VCaP (cell line): Measurements from ENCODE around the gene VWF.

Experiments
- H3K27ac ChIP-seq: fragments of 450-650 bp; 2 replicates; pipeline ENCODE4 v1.5.1; 2017
- TF ChIP-seq, protein P1 (sequence below): fragments of 450-650 bp; conservative IDR thresholded peaks from 2 replicates; pipeline ENCODE4 v1.5.1; 2017; ENCODE audit warnings: mild to moderate bottlenecking, moderate library complexity

The VWF gene

GRCh38 chr12:5988088-5988487, 136.4 kb downstream of the VWF start:
- TF ChIP-seq, protein P1, sequence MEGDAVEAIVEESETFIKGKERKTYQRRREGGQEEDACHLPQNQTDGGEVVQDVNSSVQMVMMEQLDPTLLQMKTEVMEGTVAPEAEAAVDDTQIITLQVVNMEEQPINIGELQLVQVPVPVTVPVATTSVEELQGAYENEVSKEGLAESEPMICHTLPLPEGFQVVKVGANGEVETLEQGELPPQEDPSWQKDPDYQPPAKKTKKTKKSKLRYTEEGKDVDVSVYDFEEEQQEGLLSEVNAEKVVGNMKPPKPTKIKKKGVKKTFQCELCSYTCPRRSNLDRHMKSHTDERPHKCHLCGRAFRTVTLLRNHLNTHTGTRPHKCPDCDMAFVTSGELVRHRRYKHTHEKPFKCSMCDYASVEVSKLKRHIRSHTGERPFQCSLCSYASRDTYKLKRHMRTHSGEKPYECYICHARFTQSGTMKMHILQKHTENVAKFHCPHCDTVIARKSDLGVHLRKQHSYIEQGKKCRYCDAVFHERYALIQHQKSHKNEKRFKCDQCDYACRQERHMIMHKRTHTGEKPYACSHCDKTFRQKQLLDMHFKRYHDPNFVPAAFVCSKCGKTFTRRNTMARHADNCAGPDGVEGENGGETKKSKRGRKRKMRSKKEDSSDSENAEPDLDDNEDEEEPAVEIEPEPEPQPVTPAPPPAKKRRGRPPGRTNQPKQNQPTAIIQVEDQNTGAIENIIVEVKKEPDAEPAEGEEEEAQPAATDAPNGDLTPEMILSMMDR, result no peak
- H3K27ac ChIP-seq, result no peak overlapping the region

DNA sequence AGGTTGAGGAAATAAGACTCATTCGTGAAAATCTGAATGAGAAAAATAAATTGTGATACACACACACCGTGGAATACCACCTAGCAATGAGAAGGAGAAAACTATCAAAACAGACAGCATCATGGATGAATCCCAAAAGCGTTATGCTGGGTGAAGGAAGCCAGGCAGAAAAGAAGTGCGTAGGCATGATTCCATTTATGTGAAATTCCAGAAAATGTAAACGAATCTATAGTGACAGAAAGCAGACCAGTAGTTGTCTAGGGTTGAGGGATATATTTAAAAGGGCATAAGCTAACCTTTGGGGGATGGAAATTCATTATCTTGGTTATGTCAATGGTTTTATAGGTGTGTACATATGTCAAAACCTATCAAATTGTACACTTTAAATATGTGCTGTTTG, 136.9 kb downstream of the VWF start:
- TF ChIP-seq, protein P1, result no peak
- no peak overlapping the region for H3K27ac ChIP-seq

DNA sequence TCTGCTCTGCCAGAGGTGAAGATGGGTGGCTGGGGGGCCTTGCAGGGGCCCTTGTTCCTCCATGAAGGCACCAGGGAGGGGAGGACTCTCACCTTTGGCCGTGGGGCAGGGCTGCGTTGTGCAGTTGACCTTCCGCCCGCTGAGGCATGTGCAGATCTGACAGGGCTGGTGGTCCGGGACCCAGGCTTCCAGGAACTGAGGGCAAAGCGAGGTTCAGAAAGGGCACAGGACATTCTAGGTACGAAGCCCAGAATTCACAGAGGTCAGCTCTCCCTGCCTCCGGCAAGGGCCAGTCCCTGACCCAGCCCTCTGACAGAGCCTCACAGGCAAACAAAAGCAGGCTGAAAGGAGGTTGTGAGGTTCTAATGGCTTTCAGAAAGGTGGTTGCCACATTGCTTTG, 139.0 kb downstream of the VWF start:
- TF ChIP-seq, protein P1, result no peak
- no peak overlapping the region for H3K27ac ChIP-seq

- TF ChIP-seq, protein P1, result no peak
- no peak overlapping the region for H3K27ac ChIP-seq
These were observed 139.6 kb downstream of the VWF start for GRCh38 chr12:5984873-5985272.

- TF ChIP-seq, protein P1, result no peak
- H3K27ac ChIP-seq, result no peak overlapping the region
These were observed 142.4 kb downstream of the VWF start for GRCh38 chr12:5982106-5982505.

- TF ChIP-seq, protein P1, result no peak
- no peak overlapping the region for H3K27ac ChIP-seq
These were observed 146.9 kb downstream of the VWF start for GRCh38 chr12:5977556-5977955.

DNA sequence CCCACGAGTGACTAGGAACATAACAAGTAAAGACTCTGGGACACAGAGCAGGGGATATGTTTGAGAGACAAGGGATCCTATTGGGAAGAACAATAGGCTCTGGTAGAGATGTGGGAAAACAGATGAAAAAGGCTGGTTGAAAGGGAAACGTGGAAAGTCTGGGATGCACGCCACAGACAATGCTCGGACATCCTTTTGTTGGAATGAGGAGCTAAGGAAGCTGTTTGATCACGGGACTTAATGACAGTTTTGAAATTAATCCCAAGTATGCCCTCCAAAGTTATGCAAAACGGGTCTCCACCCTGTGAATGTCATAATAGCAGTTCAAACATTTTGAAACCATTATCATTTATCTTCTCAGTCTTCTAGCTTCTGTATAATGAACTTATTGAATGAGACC, 147.8 kb downstream of the VWF start:
- TF ChIP-seq, protein P1, result no peak
- H3K27ac ChIP-seq, result no peak overlapping the region

DNA sequence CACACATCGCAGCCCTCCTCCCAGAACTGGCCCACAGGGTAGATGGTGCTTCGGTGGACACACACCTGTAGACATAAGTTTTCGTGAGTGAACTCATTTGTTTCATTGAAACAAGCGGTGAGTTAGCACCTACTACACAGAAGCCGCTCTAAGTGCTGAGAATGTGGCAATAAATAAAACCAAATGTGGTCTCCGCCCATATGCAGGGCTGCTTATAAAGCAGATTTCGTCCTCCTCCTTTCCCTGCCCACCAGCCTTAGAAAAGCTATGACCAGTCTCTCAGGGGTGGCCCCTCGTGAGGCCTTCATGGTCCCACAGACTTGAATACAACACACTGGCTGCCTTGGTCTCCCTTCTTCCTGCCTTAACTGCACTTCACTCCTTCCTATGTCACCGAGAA, 148.3 kb downstream of the VWF start:
- no peak overlapping the region for H3K27ac ChIP-seq
- TF ChIP-seq, protein P1, result no peak
